Prostate gland (tissue), 2 donors: Measurements from ENCODE around the gene C17orf50.

Experiments
- POLR2A ChIP-seq: fragments of 450-650 bp; IDR thresholded peaks from one replicate; pipeline ENCODE4 v1.6.1; 2016; ENCODE audit warnings: antibody characterized with exemption, mild to moderate bottlenecking
- TF ChIP-seq, protein P1 (sequence below), 4 experiments: fragments of 200-600 bp in 2 of 4; fragments of 450-650 bp in 2 of 4; sonication (generic) in 2 of 4; IDR thresholded peaks; 1 replicate in 3 of 4; 2 replicates in 1 of 4; pipeline ENCODE4 v1.5.1; 2016 to 2019; ENCODE audit warnings: antibody characterized with exemption in 4 of 4, mild to moderate bottlenecking in 2 of 4, moderate library complexity in 2 of 4

DNA sequence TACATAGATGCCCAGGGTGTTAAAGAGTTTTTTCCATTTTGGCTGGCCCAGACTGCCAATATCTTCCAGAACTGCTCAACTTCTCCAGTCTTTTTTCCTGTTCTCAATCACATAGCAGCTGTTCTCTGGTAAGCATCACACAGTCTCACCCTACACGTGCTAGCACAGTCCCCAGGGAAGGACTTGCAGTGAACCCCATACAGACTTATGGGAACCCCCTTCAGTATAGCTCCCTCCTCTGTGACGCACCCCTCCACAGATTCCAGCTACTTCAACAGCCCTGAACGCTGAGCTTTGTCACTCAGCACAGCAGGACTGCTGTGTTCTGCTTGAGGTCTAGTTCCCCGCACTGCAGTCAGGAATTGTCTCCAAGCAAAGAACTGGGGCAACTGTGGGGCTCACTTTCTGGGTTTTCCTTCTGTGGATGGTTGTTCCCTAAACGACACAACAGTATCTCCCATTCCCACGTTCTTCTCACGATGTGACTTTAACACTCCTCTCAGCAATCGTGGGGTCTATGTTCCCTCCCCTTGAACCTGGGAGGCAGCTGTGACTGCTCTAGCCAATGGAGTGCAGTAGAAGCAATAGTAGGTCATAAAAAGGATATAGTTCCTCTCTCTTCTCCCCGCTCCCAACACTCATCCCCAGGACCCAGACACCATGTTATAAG, 31.1 kb downstream of the C17orf50 start:
- TF ChIP-seq, protein P1, sequence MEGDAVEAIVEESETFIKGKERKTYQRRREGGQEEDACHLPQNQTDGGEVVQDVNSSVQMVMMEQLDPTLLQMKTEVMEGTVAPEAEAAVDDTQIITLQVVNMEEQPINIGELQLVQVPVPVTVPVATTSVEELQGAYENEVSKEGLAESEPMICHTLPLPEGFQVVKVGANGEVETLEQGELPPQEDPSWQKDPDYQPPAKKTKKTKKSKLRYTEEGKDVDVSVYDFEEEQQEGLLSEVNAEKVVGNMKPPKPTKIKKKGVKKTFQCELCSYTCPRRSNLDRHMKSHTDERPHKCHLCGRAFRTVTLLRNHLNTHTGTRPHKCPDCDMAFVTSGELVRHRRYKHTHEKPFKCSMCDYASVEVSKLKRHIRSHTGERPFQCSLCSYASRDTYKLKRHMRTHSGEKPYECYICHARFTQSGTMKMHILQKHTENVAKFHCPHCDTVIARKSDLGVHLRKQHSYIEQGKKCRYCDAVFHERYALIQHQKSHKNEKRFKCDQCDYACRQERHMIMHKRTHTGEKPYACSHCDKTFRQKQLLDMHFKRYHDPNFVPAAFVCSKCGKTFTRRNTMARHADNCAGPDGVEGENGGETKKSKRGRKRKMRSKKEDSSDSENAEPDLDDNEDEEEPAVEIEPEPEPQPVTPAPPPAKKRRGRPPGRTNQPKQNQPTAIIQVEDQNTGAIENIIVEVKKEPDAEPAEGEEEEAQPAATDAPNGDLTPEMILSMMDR (IDR thresholded peaks at IDR 0.05) = no peak
- no peak for TF ChIP-seq POLR2A
